ENCODE data around the gene CATSPER3.

CATSPER3 gene

GRCh38 chr5:134967607-134968006 is at the start of gene CATSPER3:
CATSPER3 (plus strand) TSS chr5:134967907; CDS start chr5:134967992, 85 bp downstream.
- H3K9me2 ChIP-seq (replicated peaks; ENCODE audit: insufficient read depth, low read length) = no peaks in the 10 kb centered on the region
- H3K9ac ChIP-seq (ENCODE audit: low read length) = no peak within 1 kb of the TSS
- no peaks in the 10 kb centered on the region for H3K9me3 ChIP-seq (replicated peaks; ENCODE audit: insufficient read depth, low read length)
- no peak within 1 kb of the TSS for H3K27ac ChIP-seq (ENCODE audit: low read length)
- no peaks in the 10 kb centered on the region for H3K36me3 ChIP-seq (replicated peaks; ENCODE audit: insufficient read depth, low read length)
- TF ChIP-seq CTCF (IDR thresholded peaks at IDR 0.05; ENCODE audit: low read length) = no peak
- no peak for TF ChIP-seq EZH2phosphoT487 (IDR thresholded peaks at IDR 0.05; ENCODE audit: low read length)
- no peak for TF ChIP-seq EZH2 (optimal IDR thresholded peaks at IDR 0.05; ENCODE audit: low read depth, low read length)
- no peak within 1 kb of the TSS for H3K4me2 ChIP-seq (ENCODE audit: low read depth, low read length)
- H3K4me3 ChIP-seq (ENCODE audit: low read length) = no peak within 1 kb of the TSS
- H2AFZ ChIP-seq (ENCODE audit: low read length) = no peak within 1 kb of the TSS
- H3K27me3 ChIP-seq (replicated peaks; ENCODE audit: insufficient read depth, low read length) = no peaks in the 10 kb centered on the region
- H3K79me2 ChIP-seq (ENCODE audit: low read length) = no peaks in the 10 kb centered on the region
- no peaks in the 10 kb centered on the region for H3F3A ChIP-seq (ENCODE audit: insufficient read depth, low read length)
- DNase-seq = no peak
- H4K20me1 ChIP-seq (ENCODE audit: insufficient read depth, low read length) = no peaks in the 10 kb centered on the region
- 0 out of 2 replicates have a peak, but pooled peaks cover 7% of the 10 kb centered on the region for H3K4me1 ChIP-seq (ENCODE audit: low read length)

- no peak for TF ChIP-seq EZH2 (optimal IDR thresholded peaks at IDR 0.05; ENCODE audit: low read depth, low read length)
- no peak for TF ChIP-seq CTCF (IDR thresholded peaks at IDR 0.05; ENCODE audit: low read length)
- TF ChIP-seq EZH2phosphoT487 (IDR thresholded peaks at IDR 0.05; ENCODE audit: low read length) = no peak
- Histone ChIP-seq H3K9me2 (replicated peaks; ENCODE audit: insufficient read depth, low read length) (no peaks in the 10 kb centered on the region), H3K27ac (ENCODE audit: low read length) (no peak overlapping the region), H3K4me2 (ENCODE audit: low read depth, low read length) (no peak overlapping the region), H3K9ac (ENCODE audit: low read length) (no peak overlapping the region), H3F3A (ENCODE audit: insufficient read depth, low read length) (no peaks in the 10 kb centered on the region), H3K36me3 (replicated peaks; ENCODE audit: insufficient read depth, low read length) (0 out of 2 replicates have a peak, but pooled peaks cover 8% of the 10 kb centered on the region), H3K79me2 (ENCODE audit: low read length) (no peaks in the 10 kb centered on the region), H3K27me3 (replicated peaks; ENCODE audit: insufficient read depth, low read length) (no peaks in the 10 kb centered on the region), H3K4me1 (ENCODE audit: low read length) (no peaks in the 10 kb centered on the region), H2AFZ (ENCODE audit: low read length) (no peak overlapping the region), H3K9me3 (replicated peaks; ENCODE audit: insufficient read depth, low read length) (no peaks in the 10 kb centered on the region), H4K20me1 (ENCODE audit: insufficient read depth, low read length) (no peaks in the 10 kb centered on the region), H3K4me3 (ENCODE audit: low read length) (no peak overlapping the region)
- no peak for DNase-seq
Observed at GRCh38 chr5:134918861-134919260, 48.8 kb upstream of the CATSPER3 start.

- Histone ChIP-seq H3K36me3 (replicated peaks; ENCODE audit: insufficient read depth, low read length) (0 out of 2 replicates have a peak, but pooled peaks cover 8% of the 10 kb centered on the region), H3K79me2 (ENCODE audit: low read length) (no peaks in the 10 kb centered on the region), H3K9me3 (replicated peaks; ENCODE audit: insufficient read depth, low read length) (no peaks in the 10 kb centered on the region), H3K9me2 (replicated peaks; ENCODE audit: insufficient read depth, low read length) (no peaks in the 10 kb centered on the region), H3K27me3 (replicated peaks; ENCODE audit: insufficient read depth, low read length) (no peaks in the 10 kb centered on the region), H3K4me1 (ENCODE audit: low read length) (no peaks in the 10 kb centered on the region), H4K20me1 (ENCODE audit: insufficient read depth, low read length) (no peaks in the 10 kb centered on the region), H3K4me2 (ENCODE audit: low read depth, low read length) (no peak overlapping the region), H3K4me3 (ENCODE audit: low read length) (no peak overlapping the region), H2AFZ (ENCODE audit: low read length) (no peak overlapping the region), H3F3A (ENCODE audit: insufficient read depth, low read length) (no peaks in the 10 kb centered on the region), H3K27ac (ENCODE audit: low read length) (no peak overlapping the region), H3K9ac (ENCODE audit: low read length) (no peak overlapping the region)
- TF ChIP-seq EZH2phosphoT487 (IDR thresholded peaks at IDR 0.05; ENCODE audit: low read length) (no peak), CTCF (IDR thresholded peaks at IDR 0.05; ENCODE audit: low read length) (no peak), EZH2 (optimal IDR thresholded peaks at IDR 0.05; ENCODE audit: low read depth, low read length) (no peak)
- DNase-seq = no peak
Observed at GRCh38 chr5:134920848-134921575, 46.7 kb upstream of the CATSPER3 start.

Measured in MM.1S (cell line).